ENCODE results near the gene LOC128125822. TPM values are rescaled to one million over a fixed set of nuclear protein-coding genes. Genes with fewer than 3 reads are reported as not detected.
"Not testable (repeated sequence)": the region's sequence is repeated elsewhere in the genome, so short reads cannot be mapped to it uniquely, and the experiment has no call there.

LOC128125822 gene

DNA sequence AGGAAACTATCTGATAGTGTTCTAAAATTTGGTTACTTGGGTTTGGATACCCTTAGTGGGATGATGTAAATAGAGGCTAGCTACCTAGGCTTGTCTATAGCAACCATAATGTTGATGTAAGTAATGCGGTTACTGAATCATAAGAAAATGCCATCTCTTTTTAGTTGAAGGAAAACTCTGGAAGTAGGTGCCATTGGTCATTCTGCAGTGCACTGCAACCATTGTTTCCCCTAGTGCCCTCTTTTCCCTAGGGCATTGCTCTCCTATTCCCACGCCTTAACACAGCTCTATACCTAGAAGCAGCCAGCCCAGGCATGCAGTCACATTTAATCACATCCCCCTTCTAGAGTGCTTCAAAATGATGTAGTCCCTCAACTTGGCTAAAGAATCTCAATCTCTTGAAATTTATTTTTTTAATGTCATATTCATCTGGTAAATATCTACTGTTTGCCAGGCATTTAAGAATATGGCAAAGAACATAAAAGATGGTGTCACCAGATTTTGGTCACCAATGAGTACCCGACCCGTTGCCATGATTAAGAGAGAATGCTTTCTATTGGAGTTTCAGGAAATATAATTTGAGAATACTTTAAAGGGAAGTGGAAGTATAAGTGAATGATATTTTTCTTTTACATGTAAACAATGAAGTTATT lies 10.4 kb downstream of the LOC128125822 start:
- no peak for DNase-seq

- no peak for DNase-seq
These were observed 11.8 kb downstream of the LOC128125822 start for GRCh38 chr6:63584125-63584514.

DNA sequence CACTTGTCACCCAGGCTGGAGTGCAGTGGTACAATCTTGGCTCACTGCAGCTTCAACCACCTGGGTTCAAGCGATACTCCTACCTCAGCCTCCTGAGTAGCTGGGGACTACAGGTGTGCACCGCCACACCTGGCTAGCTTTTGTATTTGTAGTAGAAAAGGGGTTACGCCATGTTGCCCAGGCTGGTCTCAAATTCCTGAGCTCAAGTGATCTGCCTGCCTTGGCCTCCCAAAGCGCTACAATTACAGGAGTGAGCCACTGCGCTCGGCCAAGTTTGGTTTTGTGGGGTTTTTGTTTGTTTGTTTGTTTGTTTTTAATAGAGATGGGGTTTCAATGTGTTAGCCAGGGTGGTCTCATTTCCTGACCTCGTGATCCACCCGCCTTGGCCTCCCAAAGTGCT lies 12.3 kb downstream of the LOC128125822 start:
- no peak for DNase-seq

DNA sequence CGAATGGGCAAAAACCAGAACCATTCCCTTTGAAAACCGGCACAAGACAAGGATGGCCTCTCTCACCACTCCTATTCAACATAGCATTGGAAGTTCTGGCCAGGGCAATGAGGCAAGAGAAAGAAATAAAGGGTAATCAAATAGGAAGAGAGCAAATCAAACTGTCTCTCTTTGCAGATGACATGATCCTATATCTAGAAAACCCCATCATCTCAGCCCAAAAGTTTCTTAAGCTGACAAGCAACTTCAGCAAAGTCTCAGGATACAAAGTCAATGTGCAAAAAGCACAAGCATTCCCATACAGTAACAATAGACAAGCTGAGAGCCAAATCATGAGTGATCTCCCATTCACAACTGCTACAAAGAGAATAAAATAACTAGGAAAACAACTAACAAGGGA lies 13.4 kb downstream of the LOC128125822 start:
- not testable (repeated sequence) for DNase-seq

GRCh38 chr6:63589952-63590411 lies 17.7 kb downstream of the LOC128125822 start:
- no peak for DNase-seq

DNA sequence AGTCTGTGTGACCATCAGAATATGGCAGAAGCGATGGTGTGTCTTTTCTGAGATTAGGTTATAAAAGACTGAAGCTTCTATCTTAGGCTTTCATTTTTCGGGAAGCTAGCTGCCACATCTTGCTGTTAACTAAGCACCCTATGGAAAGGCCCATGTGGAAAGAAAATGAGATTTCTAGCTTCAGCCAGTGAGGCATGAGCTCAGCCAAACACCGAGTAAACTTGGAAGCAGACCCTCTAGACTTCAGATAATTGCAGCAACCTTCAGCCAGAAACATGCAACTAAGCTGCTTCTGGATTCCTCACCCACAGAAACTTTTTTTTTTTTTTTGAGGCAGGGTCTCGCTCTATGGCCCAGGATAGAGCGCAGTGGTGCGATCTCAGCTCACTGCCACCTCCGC lies 20.6 kb downstream of the LOC128125822 start:
- DNase-seq = no peak

- no peak for DNase-seq
These were observed 25.1 kb downstream of the LOC128125822 start for GRCh38 chr6:63597141-63598048.

GRCh38 chr6:63598049-63599036 lies 26.1 kb downstream of the LOC128125822 start:
- DNase-seq = peak; percentile 49

GRCh38 chr6:63599243-63599642 lies 27.0 kb downstream of the LOC128125822 start:
- DNase-seq = no peak

GRCh38 chr6:63600136-63600535 lies 27.9 kb downstream of the LOC128125822 start:
- DNase-seq = no peak

GRCh38 chr6:63609231-63609630 lies 37.0 kb downstream of the LOC128125822 start:
- DNase-seq = no peak

DNA sequence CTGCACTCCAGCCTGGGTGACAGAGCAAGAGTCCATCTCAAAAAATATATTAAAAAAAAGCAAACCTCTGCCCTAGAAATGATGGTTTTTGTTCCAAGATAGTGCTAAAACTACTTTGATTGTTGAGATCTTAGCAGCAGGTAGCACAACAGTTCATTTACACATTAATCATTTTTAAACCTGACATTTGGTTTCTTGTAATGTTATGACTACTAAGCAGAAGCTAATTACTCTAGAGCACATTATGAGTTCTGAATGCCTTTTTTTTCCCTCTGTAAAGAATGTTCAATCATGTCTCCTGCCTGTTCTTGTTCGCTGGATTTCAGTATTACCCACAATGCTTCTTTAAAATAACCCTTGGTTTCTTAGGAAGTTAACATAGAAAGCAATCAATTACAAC lies 38.7 kb downstream of the LOC128125822 start:
- DNase-seq = no peak

DNA sequence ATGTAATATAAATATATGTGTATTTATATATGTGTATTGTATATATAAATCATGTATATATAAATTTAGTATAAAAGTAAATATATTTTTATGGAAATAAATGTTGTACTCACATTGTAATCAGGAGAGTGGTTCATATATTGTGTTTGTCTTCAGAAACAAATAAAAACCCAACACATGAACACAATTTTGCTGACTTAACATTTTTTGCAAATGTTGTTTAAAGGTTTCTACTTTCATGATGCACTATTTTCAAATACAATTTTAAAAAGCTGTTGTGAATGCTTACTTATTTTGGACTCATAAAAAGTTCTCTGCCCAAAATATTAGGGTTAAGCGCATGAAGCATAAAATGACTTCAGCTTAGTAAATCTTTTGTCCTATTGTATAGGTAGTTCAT lies 39.3 kb downstream of the LOC128125822 start:
- no peak for DNase-seq

DNA sequence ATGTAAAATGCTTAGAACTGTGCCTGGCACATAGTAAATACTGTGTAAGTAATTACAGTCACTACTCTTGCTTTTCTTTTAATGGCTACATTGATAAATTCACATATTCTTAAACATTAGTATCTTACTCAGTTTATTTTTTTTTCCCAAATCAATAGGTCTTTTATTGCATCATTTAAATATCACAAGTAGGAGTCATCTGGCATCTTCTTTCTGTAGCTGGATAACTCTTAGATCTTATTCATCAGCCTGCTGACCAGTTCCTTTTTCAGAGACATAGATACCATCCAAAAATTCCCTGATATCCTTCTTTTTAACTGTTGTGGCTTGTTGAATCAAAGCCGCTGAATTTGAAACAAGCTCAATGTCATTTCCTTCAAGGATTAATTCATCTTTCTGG lies 43.3 kb downstream of the LOC128125822 start:
- no peak for DNase-seq

Small RNA genes lying within 50 kb of the gene (small RNA-seq; reads per million reads assigned to genes)
- not detected for gene AL513043.1 (ENCODE audit: low replicate concordance)

Other genes starting within 250 kb of the LOC128125822 start
- 65.8 TPM for gene PTP4A1, start within 50 bp of the LOC128125822 start, total RNA-seq
- gene PHF3, start 63.3 kb downstream of the LOC128125822 start, total RNA-seq = 69.0 TPM